ENCODE measurements around the gene ERI2. TPM values are rescaled to one million over a fixed set of nuclear protein-coding genes. Genes with fewer than 3 reads are reported as not detected.
"Not testable (repeated sequence)": the region's sequence is repeated elsewhere in the genome, so short reads cannot be mapped to it uniquely, and the experiment has no call there.

ERI2 gene
- total and polyA plus RNA-seq, 12 donors: 9.2 to 45.1 (median 21.7) TPM

GRCh38 chr16:20768121-20768520 lies 38.2 kb downstream of the ERI2 start:
- Histone ChIP-seq H3K9me3 (replicated peaks in 1 of 3) (no peaks in the 10 kb centered on the region), H3K4me3 (no peak overlapping the region), H3K4me1 (replicated peaks in 1 of 2) (no peaks in the 10 kb centered on the region), H3K27me3 (no peaks in the 10 kb centered on the region), H3K36me3 (replicated peaks in 1 of 2) (no peaks in the 10 kb centered on the region), H3K27ac (no peak overlapping the region)
- 92 to 100% (median 96%) methylated on average over 1 of the region's 1 CpG for WGBS, 4 donors
- DNase-seq: no peak
- intact Hi-C loops (cut with DNase I): no loop called here
- TF ChIP-seq POLR2A (IDR thresholded peaks at IDR 0.05) (no peak), CTCF (IDR thresholded peaks at IDR 0.05) (no peak)

GRCh38 chr16:20767577-20767976 lies 38.7 kb downstream of the ERI2 start:
- TF ChIP-seq CTCF (IDR thresholded peaks at IDR 0.05) (no peak), POLR2A (IDR thresholded peaks at IDR 0.05) (no peak)
- no peak for DNase-seq

GRCh38 chr16:20766294-20766693 lies 40.0 kb downstream of the ERI2 start:
- Histone ChIP-seq H3K4me1 (replicated peaks in 1 of 2) (no peaks in the 10 kb centered on the region), H3K4me3 (no peak overlapping the region), H3K36me3 (replicated peaks in 1 of 2) (no peaks in the 10 kb centered on the region), H3K27me3 (no peaks in the 10 kb centered on the region), H3K9me3 (replicated peaks in 1 of 3) (no peaks in the 10 kb centered on the region), H3K27ac (no peak overlapping the region)
- intact Hi-C loops (cut with DNase I): no loop called here
- DNase-seq: no peak
- 87 to 93% (median 92%) methylated on average over 5 of the region's 5 CpGs for WGBS, 4 donors
- TF ChIP-seq CTCF (IDR thresholded peaks at IDR 0.05): no peak
- TF ChIP-seq POLR2A (IDR thresholded peaks at IDR 0.05): no peak

More at GRCh38 chr16:20767577-20767976, 38.7 kb downstream of the ERI2 start:
- H3K36me3 ChIP-seq (replicated peaks in 1 of 2): no peaks in the 10 kb centered on the region
- no peaks in the 10 kb centered on the region for H3K9me3 ChIP-seq (replicated peaks in 1 of 3)
- no peaks in the 10 kb centered on the region for H3K4me1 ChIP-seq (replicated peaks in 1 of 2)
- H3K27ac ChIP-seq: no peak overlapping the region
- H3K4me3 ChIP-seq: no peak overlapping the region
- intact Hi-C loops (cut with DNase I): no loop called here
- H3K27me3 ChIP-seq: no peaks in the 10 kb centered on the region

GRCh38 chr16:20765732-20766131 lies 40.5 kb downstream of the ERI2 start:
- WGBS, 4 donors: 90 to 96% (median 94%) methylated on average over 2 of the region's 2 CpGs
- H3K27me3 ChIP-seq: no peaks in the 10 kb centered on the region
- H3K36me3 ChIP-seq (replicated peaks in 1 of 2): no peaks in the 10 kb centered on the region
- no peak overlapping the region for H3K4me3 ChIP-seq
- H3K27ac ChIP-seq: no peak overlapping the region
- intact Hi-C loops (cut with DNase I): no loop called here
- no peak for DNase-seq
- H3K9me3 ChIP-seq (replicated peaks in 1 of 3): no peaks in the 10 kb centered on the region
- H3K4me1 ChIP-seq (replicated peaks in 1 of 2): no peaks in the 10 kb centered on the region
- TF ChIP-seq CTCF (IDR thresholded peaks at IDR 0.05) (no peak), POLR2A (IDR thresholded peaks at IDR 0.05) (no peak)

- intact Hi-C loops (cut with DNase I); H3K4me3 ChIP-seq; H3K9me3 ChIP-seq (replicated peaks in 1 of 3); DNase-seq; H3K4me1 ChIP-seq (replicated peaks in 1 of 2); H3K27ac ChIP-seq; H3K36me3 ChIP-seq (replicated peaks in 1 of 2); H3K27me3 ChIP-seq: not testable (repeated sequence)
- WGBS, 4 donors: 64 to 84% (median 83%) methylated on average over 1 of the region's 1 CpG
Observed at GRCh38 chr16:20764448-20764847, 41.8 kb downstream of the ERI2 start.
